ENCODE measurements around the gene ACSM5.
"Not testable (repeated sequence)": the region's sequence is repeated elsewhere in the genome, so short reads cannot be mapped to it uniquely, and the experiment has no call there.

Gene ACSM5

GRCh38 chr16:20415541-20415940, 6.2 kb downstream of the ACSM5 start:
- Histone ChIP-seq H3K4me3 (replicated peaks; ENCODE audit: insufficient read depth, low read length) (no peak overlapping the region), H3K27me3 (ENCODE audit: insufficient read depth, poor library complexity, severe bottlenecking) (no peaks in the 10 kb centered on the region), H3K27ac (replicated peaks) (no peak overlapping the region)
- TF ChIP-seq REST (IDR thresholded peaks at IDR 0.05; ENCODE audit: insufficient replicate concordance, low read depth), result no peak
- no peak for TF ChIP-seq GABPA (IDR thresholded peaks at IDR 0.05; ENCODE audit: low read depth)
- no peak for TF ChIP-seq POLR2AphosphoS5 (IDR thresholded peaks at IDR 0.05; ENCODE audit: low read depth)
- no peak for TF ChIP-seq SPI1 (IDR thresholded peaks at IDR 0.05; ENCODE audit: borderline replicate concordance, low read depth)
- TF ChIP-seq CTCF (IDR thresholded peaks at IDR 0.05; ENCODE audit: insufficient read depth, low read length), result no peak
- DNase-seq (ENCODE audit: low read depth in 1 of 2, low spot score in 1 of 2), result no peak

- not testable (repeated sequence) for H3K4me3 ChIP-seq (replicated peaks; ENCODE audit: insufficient read depth, low read length); H3K27ac ChIP-seq (replicated peaks); DNase-seq (ENCODE audit: low read depth in 1 of 2, low spot score in 1 of 2); H3K27me3 ChIP-seq (ENCODE audit: insufficient read depth, poor library complexity, severe bottlenecking)
Measured at GRCh38 chr16:20419093-20419492, 9.8 kb downstream of the ACSM5 start.

- not testable (repeated sequence) for H3K27ac ChIP-seq (replicated peaks); DNase-seq (ENCODE audit: low read depth in 1 of 2, low spot score in 1 of 2); H3K4me3 ChIP-seq (replicated peaks; ENCODE audit: insufficient read depth, low read length)
Measured at GRCh38 chr16:20421748-20422147, 12.4 kb downstream of the ACSM5 start.

GRCh38 chr16:20423772-20424128, 14.4 kb downstream of the ACSM5 start:
- DNase-seq (ENCODE audit: low read depth in 1 of 2, low spot score in 1 of 2); H3K27ac ChIP-seq (replicated peaks); H3K27me3 ChIP-seq (ENCODE audit: insufficient read depth, poor library complexity, severe bottlenecking); H3K4me3 ChIP-seq (replicated peaks; ENCODE audit: insufficient read depth, low read length): not testable (repeated sequence)

More at GRCh38 chr16:20421748-20422147, 12.4 kb downstream of the ACSM5 start:
- not testable (repeated sequence) for H3K27me3 ChIP-seq (ENCODE audit: insufficient read depth, poor library complexity, severe bottlenecking)

GRCh38 chr16:20424129-20424866, 15.0 kb downstream of the ACSM5 start:
- DNase-seq (ENCODE audit: low read depth in 1 of 2, low spot score in 1 of 2), result no peak
- no peak overlapping the region for H3K27ac ChIP-seq (replicated peaks)
- no peaks in the 10 kb centered on the region for H3K27me3 ChIP-seq (ENCODE audit: insufficient read depth, poor library complexity, severe bottlenecking)
- no peak overlapping the region for H3K4me3 ChIP-seq (replicated peaks; ENCODE audit: insufficient read depth, low read length)
- peak; percentile 85 for TF ChIP-seq REST (IDR thresholded peaks at IDR 0.05; ENCODE audit: insufficient replicate concordance, low read depth)
- TF ChIP-seq GABPA (IDR thresholded peaks at IDR 0.05; ENCODE audit: low read depth), result no peak

GRCh38 chr16:20427401-20427797, 18.1 kb downstream of the ACSM5 start:
- H3K27ac ChIP-seq (replicated peaks); DNase-seq (ENCODE audit: low read depth in 1 of 2, low spot score in 1 of 2); H3K27me3 ChIP-seq (ENCODE audit: insufficient read depth, poor library complexity, severe bottlenecking); H3K4me3 ChIP-seq (replicated peaks; ENCODE audit: insufficient read depth, low read length): not testable (repeated sequence)

GRCh38 chr16:20429499-20429898, 20.2 kb downstream of the ACSM5 start:
- H3K27ac ChIP-seq (replicated peaks); DNase-seq (ENCODE audit: low read depth in 1 of 2, low spot score in 1 of 2); H3K27me3 ChIP-seq (ENCODE audit: insufficient read depth, poor library complexity, severe bottlenecking); H3K4me3 ChIP-seq (replicated peaks; ENCODE audit: insufficient read depth, low read length): not testable (repeated sequence)

GRCh38 chr16:20430480-20430879, 21.1 kb downstream of the ACSM5 start:
- not testable (repeated sequence) for H3K27ac ChIP-seq (replicated peaks); DNase-seq (ENCODE audit: low read depth in 1 of 2, low spot score in 1 of 2); H3K4me3 ChIP-seq (replicated peaks; ENCODE audit: insufficient read depth, low read length); H3K27me3 ChIP-seq (ENCODE audit: insufficient read depth, poor library complexity, severe bottlenecking)
